Keratinocyte (primary cell): ENCODE data around the gene HEYL.

Source experiments
- CTCF ChIP-seq, 3 experiments: IDR thresholded peaks in 1 of 3; conservative IDR thresholded peaks in 1 of 3; optimal IDR thresholded peaks in 1 of 3; 2 replicates in 2 of 3; 3 replicates in 1 of 3; pipeline versions ENCODE3 to v1.5.1; 2011; ENCODE audit warnings: low read length in 3 of 3, mild to moderate bottlenecking in 3 of 3, moderate library complexity in 2 of 3, control low read depth in 1 of 3, inconsistent platforms in 1 of 3; ENCODE audit not compliant: insufficient read depth in 2 of 3; ENCODE audit errors: extremely low read depth in 1 of 3
- EZH2 ChIP-seq: IDR thresholded peaks from one replicate; pipeline ENCODE4 v1.6.1; 2012; ENCODE audit warnings: inconsistent platforms, mild to moderate bottlenecking, low read length, moderate library complexity

DNA sequence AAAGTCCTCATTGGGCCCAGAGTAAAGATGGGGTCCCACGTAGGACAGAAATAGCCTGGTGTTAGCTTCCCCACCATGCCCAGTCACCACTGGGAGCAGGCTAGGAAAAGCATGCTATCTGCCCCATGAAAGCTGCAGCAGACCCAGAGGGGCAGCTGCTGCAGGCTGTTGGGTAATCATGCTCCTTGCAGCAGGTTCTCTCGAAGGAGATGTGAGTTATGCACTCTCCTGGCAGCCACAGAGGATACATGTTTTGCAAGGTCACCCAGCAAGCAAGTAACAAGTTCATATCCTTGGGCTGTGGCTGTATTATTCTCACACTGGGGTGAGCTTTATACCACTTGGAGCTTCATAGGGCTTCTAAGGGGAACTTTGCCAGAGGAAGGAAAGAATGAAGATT is 9.1 kb upstream of the HEYL start:
- TF ChIP-seq EZH2 (no peak), CTCF (optimal IDR thresholded peaks at IDR 0.05 in 1 of 3, IDR thresholded peaks at IDR 0.05 in 1 of 3, conservative IDR thresholded peaks at IDR 0.05 in 1 of 3; ENCODE audit: extremely low read depth in 1 of 3, insufficient read depth in 2 of 3, low read length in 3 of 3) (no peak)
